Neural cell (in vitro differentiated cells): ENCODE data around the gene CALHM1.

Source experiments
- CTCF ChIP-seq: fragments of 450-650 bp; IDR thresholded peaks from 2 replicates; pipeline ENCODE4 v1.5.1; 2014; ENCODE audit warnings: antibody characterized with exemption, mild to moderate bottlenecking, moderate library complexity; ENCODE audit not compliant: poor library complexity, severe bottlenecking
- EP300 ChIP-seq: fragments of 450-650 bp; conservative IDR thresholded peaks from 2 replicates; pipeline ENCODE4 v1.6.1; 2014; ENCODE audit warnings: antibody characterized with exemption, mild to moderate bottlenecking, moderate library complexity; ENCODE audit not compliant: poor library complexity, severe bottlenecking
- EZH2 ChIP-seq: fragments of 200-600, 300-800 bp; shearing (Covaris generic), sonication (generic); IDR thresholded peaks from 2 replicates; pipeline ENCODE4 v1.6.1; 2014; ENCODE audit warnings: antibody characterized with exemption, low read length, borderline replicate concordance, mild to moderate bottlenecking; ENCODE audit not compliant: insufficient read depth, poor library complexity, severe bottlenecking
- MXI1 ChIP-seq: fragments of 450-650 bp; conservative IDR thresholded peaks from 2 replicates; pipeline ENCODE4 v1.6.1; 2014; ENCODE audit warnings: antibody characterized with exemption, mild to moderate bottlenecking; ENCODE audit not compliant: poor library complexity, severe bottlenecking
- POLR2AphosphoS5 ChIP-seq: IDR thresholded peaks from 2 replicates; pipeline ENCODE4 v1.6.1; 2012
- RAD21 ChIP-seq: fragments of 450-650 bp; conservative IDR thresholded peaks from 2 replicates; pipeline ENCODE4 v1.6.1; 2014; ENCODE audit warnings: antibody characterized with exemption, mild to moderate bottlenecking, moderate library complexity
- REST ChIP-seq: IDR thresholded peaks from 2 replicates; pipeline ENCODE4 v1.6.1; 2012; ENCODE audit warnings: borderline replicate concordance
- SMC3 ChIP-seq: fragments of 450-650 bp; conservative IDR thresholded peaks from 2 replicates; pipeline ENCODE4 v1.6.1; 2014; ENCODE audit warnings: antibody characterized with exemption, mild to moderate bottlenecking, moderate library complexity; ENCODE audit not compliant: poor library complexity
- TAF1 ChIP-seq: IDR thresholded peaks from 2 replicates; pipeline ENCODE4 v1.6.1; 2012; ENCODE audit warnings: low read depth

- no peak for TF ChIP-seq CTCF
- no peak for TF ChIP-seq EZH2
- no peak for TF ChIP-seq POLR2AphosphoS5
- no peak for TF ChIP-seq REST
- no peak for TF ChIP-seq TAF1
- no peak for TF ChIP-seq SMC3
- no peak for TF ChIP-seq EP300
- no peak for TF ChIP-seq MXI1
- TF ChIP-seq RAD21 = no peak
Measured at GRCh38 chr10:103473261-103473671, 14.6 kb upstream of the CALHM1 start.
